Endothelial cell of umbilical vein (primary cell): ENCODE measurements around the gene IRF9. TPM values are rescaled to one million over a fixed set of nuclear protein-coding genes. Genes with fewer than 3 reads are reported as not detected.

ENCODE experiments used
- BruUV-seq: library from RNA; stranded (reverse); fragments of 400-500 nt; replicated peaks from 2 replicates; lab custom pipeline; 2021; lab: Mats Ljungman, UMichigan
- CTCF ChIA-PET: fragments of 300-600, 350-600 bp; sonication (Branson Sonifier 250); formaldehyde crosslinking; loops from one replicate; lab custom pipeline; 2021; ENCODE audit warnings: antibody characterized with exemption, inconsistent platforms; lab: Charles Lee
- POLR2A ChIA-PET: fragments of 300-600, 350-600 bp; sonication (Branson Sonifier 250); formaldehyde crosslinking; loops from one replicate; lab custom pipeline; 2021; ENCODE audit warnings: antibody characterized with exemption, inconsistent platforms; lab: Charles Lee
- DNase-seq: peaks from one replicate; pipeline ENCODE4 v3.0.0-alpha.2; 2011; ENCODE audit warnings: low read depth, low spot score
- FAIRE-seq: peaks from 2 replicates; lab custom pipeline; 2011; peaks lifted over from hg19 to GRCh38; lab: Jason Lieb, UNC
- H2AFZ ChIP-seq: 2 replicates; pipeline ENCODE4 v1.6.0; 2012; ENCODE audit warnings: low read depth, low read length, control low read depth, inconsistent platforms
- H3K27ac ChIP-seq: 2 replicates; pipeline ENCODE4 v1.5.1; 2011; ENCODE audit warnings: low read depth, mild to moderate bottlenecking, control low read depth, low read length, moderate library complexity; ENCODE audit not compliant: insufficient read depth
- H3K27me3 ChIP-seq, 2 experiments: 2 replicates each; pipeline versions ENCODE4 v1.6.0 to v1.6.1; 2011; ENCODE audit warnings: low read length in 2 of 2, mixed read lengths in 1 of 2; ENCODE audit not compliant: control insufficient read depth in 2 of 2, insufficient read depth in 2 of 2
- H3K36me3 ChIP-seq, 2 experiments: 2 replicates in 1 of 2; 3 replicates in 1 of 2; pipeline ENCODE4 v1.5.1; 2011; ENCODE audit warnings: low read length in 2 of 2, mild to moderate bottlenecking in 1 of 2, moderate library complexity in 1 of 2; ENCODE audit not compliant: control insufficient read depth in 2 of 2, insufficient read depth in 2 of 2; ENCODE audit errors: extremely low read depth in 1 of 2
- H3K4me1 ChIP-seq: 3 replicates; pipeline ENCODE4 v1.5.1; 2011; ENCODE audit warnings: mild to moderate bottlenecking, low read length; ENCODE audit not compliant: control insufficient read depth, insufficient read depth; ENCODE audit errors: extremely low read depth
- H3K4me2 ChIP-seq: 2 replicates; pipeline ENCODE4 v1.6.1; 2011; ENCODE audit warnings: low read length, control low read depth, mixed read lengths; ENCODE audit not compliant: insufficient read depth
- H3K4me3 ChIP-seq, 3 experiments: fragments of 200-600 bp in 1 of 3; sonication (generic), shearing (Covaris generic) in 1 of 3; replicated peaks in 1 of 3; 2 replicates each; pipeline ENCODE4 v1.5.1; 2011 to 2016; ENCODE audit warnings: control low read depth in 3 of 3, low read length in 3 of 3, mild to moderate bottlenecking in 2 of 3, inconsistent platforms in 1 of 3, low read depth in 1 of 3, moderate library complexity in 1 of 3; ENCODE audit not compliant: insufficient read depth in 1 of 3
- H3K79me2 ChIP-seq: 2 replicates; pipeline ENCODE4 v1.6.0; 2012; ENCODE audit warnings: low read length, inconsistent platforms; ENCODE audit not compliant: control insufficient read depth, insufficient read depth
- H3K9ac ChIP-seq: replicated peaks from 2 replicates; pipeline ENCODE3; 2011; ENCODE audit warnings: low read length, control low read depth; ENCODE audit not compliant: insufficient read depth; ENCODE audit errors: extremely low read depth
- H3K9me1 ChIP-seq: replicated peaks from 3 replicates; pipeline ENCODE4 v1.6.0; 2011; ENCODE audit warnings: mild to moderate bottlenecking, low read length; ENCODE audit not compliant: control insufficient read depth, insufficient read depth; ENCODE audit errors: extremely low read depth
- H3K9me3 ChIP-seq: replicated peaks from 2 replicates; pipeline ENCODE4 v1.5.1; 2012; ENCODE audit warnings: low read length, inconsistent platforms; ENCODE audit not compliant: control insufficient read depth, insufficient read depth
- H4K20me1 ChIP-seq: replicated peaks from 2 replicates; pipeline ENCODE3; 2011; ENCODE audit warnings: mild to moderate bottlenecking, low read length; ENCODE audit not compliant: control insufficient read depth, insufficient read depth; ENCODE audit errors: extremely low read depth
- EZH2 ChIP-seq: IDR thresholded peaks from 2 replicates; pipeline ENCODE4 v1.6.1; 2012; ENCODE audit warnings: borderline replicate concordance, low read depth, mild to moderate bottlenecking, moderate library complexity, low read length, inconsistent platforms; ENCODE audit not compliant: severe bottlenecking
- FOS ChIP-seq: IDR thresholded peaks from 2 replicates; pipeline ENCODE4 v1.6.1; 2011; ENCODE audit warnings: mild to moderate bottlenecking, low read length, moderate library complexity, borderline replicate concordance; ENCODE audit not compliant: insufficient read depth
- GATA2 ChIP-seq: IDR thresholded peaks from 2 replicates; pipeline ENCODE4 v1.7.0; 2011; ENCODE audit warnings: low read depth, mild to moderate bottlenecking, moderate library complexity, mixed read lengths, low read length; ENCODE audit not compliant: insufficient read length, insufficient read depth
- JUN ChIP-seq: IDR thresholded peaks from 2 replicates; pipeline ENCODE4 v1.6.1; 2011; ENCODE audit warnings: borderline replicate concordance, low read depth; ENCODE audit not compliant: insufficient read length, insufficient read depth
- MYC ChIP-seq: IDR thresholded peaks from one replicate; pipeline ENCODE4 v1.6.1; 2011; ENCODE audit warnings: mild to moderate bottlenecking, low read depth, low read length
- POLR2A ChIP-seq: IDR thresholded peaks from 2 replicates; pipeline ENCODE4 v1.6.1; 2012; ENCODE audit warnings: low read depth, mild to moderate bottlenecking, control low read depth, low read length
- POLR2AphosphoS5 ChIP-seq: IDR thresholded peaks from 2 replicates; pipeline ENCODE4 v1.6.1; 2012; ENCODE audit warnings: low read depth, mild to moderate bottlenecking, control low read depth, low read length, moderate library complexity; ENCODE audit not compliant: insufficient read depth
- dilution Hi-C: fragments of 300-500 bp; cut with MboI; formaldehyde crosslinking; loops from one replicate; pipeline ENCODE4 v1.15.0; 2019; ENCODE audit warnings: low sequenced_read_pairs; ENCODE audit not compliant: extremely low pct_ligation_motif_present
- intact Hi-C: fragments of 100-400 bp; cut with micrococcal nuclease; formaldehyde crosslinking; loops from one replicate; pipeline ENCODE4 v1.10.0; 2022
- polyA plus RNA-seq, 4 experiments: library from polyadenylated mRNA; depleted of rRNA in 3 of 4; stranded (reverse) in 3 of 4; unstranded in 1 of 4; fragments of >200 nt; gene quantifications; 2 replicates each; pipeline versions ENCODE4 v1.2.1 to v1.2.3, GENCODE V29; 2011 to 2012; ENCODE audit warnings: missing spikeins in 1 of 4
- total RNA-seq: library from RNA; stranded (reverse); gene quantifications from 2 replicates; pipeline ENCODE4 v1.2.3, GENCODE V29; 2021
- TF ChIP-seq, protein P1 (sequence below): IDR thresholded peaks from 2 replicates; pipeline ENCODE4 v1.6.1; 2011; ENCODE audit not compliant: insufficient read depth, insufficient read length
- TF ChIP-seq, protein P2 (sequence below), 2 donors: IDR thresholded peaks; 1 replicate in 1 of 2; 2 replicates in 1 of 2; pipeline ENCODE4 v1.5.1; 2011; ENCODE audit warnings: low read length in 2 of 2, mild to moderate bottlenecking in 2 of 2, moderate library complexity in 2 of 2, control low read depth in 1 of 2, inconsistent platforms in 1 of 2, low read depth in 1 of 2; ENCODE audit not compliant: insufficient read depth in 1 of 2; ENCODE audit errors: extremely low read depth in 1 of 2

IRF9 gene
- total and polyA plus RNA-seq, 2 donors (not counting 3 experiments of a cell fraction or from before 2014, with no cell fraction given), result 44.6 to 46.1 TPM

DNA sequence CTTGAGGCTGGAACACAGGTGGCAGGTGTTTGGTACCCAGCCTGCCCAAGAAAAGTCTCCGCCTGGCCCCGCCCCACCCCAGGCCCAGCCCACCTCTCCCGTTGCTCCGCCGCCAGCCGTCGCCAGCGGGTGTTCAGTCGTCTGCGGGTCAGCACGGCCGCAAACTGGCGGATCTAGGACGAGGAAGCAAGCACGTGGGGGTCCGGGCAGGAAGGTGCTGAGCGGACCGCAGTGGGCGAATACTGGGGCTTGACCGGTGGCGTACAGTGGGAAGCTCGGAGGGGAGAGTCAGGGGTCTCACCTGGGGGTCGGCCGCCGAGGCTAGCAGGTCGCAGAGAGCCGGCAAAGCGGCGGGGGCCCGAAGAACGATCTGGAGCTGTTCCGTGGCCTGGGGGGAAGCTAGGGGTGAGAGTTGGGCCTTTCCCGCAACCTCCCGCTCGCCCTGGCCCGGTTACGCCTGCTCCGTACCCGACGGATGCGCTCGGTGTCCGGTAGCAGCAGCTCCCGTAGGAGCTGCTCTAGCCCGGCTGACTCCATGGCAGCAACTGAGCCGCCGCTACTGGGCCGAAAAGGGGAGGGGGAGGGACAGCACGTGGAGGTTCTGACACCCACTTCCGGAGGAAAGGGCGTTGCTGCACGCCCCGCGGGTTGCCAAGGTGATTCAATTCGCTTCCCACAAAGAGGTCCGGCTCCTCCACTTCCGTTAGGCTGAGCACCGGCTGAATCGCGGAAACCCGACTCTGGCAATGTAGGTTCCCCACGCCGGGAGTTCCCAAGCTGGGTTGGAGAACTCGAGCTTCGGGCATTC, 27.4 kb downstream of the IRF9 start, which contains the start of gene IPO4:
Gene IPO4, minus strand, starts transcription at position 566 of the 808 bp plus-strand sequence. Its CDS starts 29 bp downstream, at position 537.
- intact Hi-C loops, result loop anchor here (1.0 to 2.0 kb wide), 5 partner anchors 28 to 108 kb away; partner anchors contain the start of genes DCAF11, IRF9, NRL and PSME2
- ChIA-PET POLR2A (interaction anchor here (1.0 kb wide), 1 partner anchor 25 kb away, joined by 5 read pairs; the partner anchor contains the start of gene CHMP4A), CTCF (interaction anchor here (1.0 to 1.6 kb wide), 7 partner anchors 9 to 120 kb away, joined by 3 to 6 read pairs (median 5); partner anchors contain the start of genes CHMP4A, CIDEB, IRF9 and MDP1)
- TF ChIP-seq JUN, result no peak
- TF ChIP-seq, protein P1, sequence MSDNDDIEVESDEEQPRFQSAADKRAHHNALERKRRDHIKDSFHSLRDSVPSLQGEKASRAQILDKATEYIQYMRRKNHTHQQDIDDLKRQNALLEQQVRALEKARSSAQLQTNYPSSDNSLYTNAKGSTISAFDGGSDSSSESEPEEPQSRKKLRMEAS, result peak; percentile 99
- no peak for TF ChIP-seq EZH2
- peak; percentile 100 for TF ChIP-seq MYC
- no peak for TF ChIP-seq GATA2
- TF ChIP-seq POLR2A, result peak; percentile 94
- TF ChIP-seq, protein P2, sequence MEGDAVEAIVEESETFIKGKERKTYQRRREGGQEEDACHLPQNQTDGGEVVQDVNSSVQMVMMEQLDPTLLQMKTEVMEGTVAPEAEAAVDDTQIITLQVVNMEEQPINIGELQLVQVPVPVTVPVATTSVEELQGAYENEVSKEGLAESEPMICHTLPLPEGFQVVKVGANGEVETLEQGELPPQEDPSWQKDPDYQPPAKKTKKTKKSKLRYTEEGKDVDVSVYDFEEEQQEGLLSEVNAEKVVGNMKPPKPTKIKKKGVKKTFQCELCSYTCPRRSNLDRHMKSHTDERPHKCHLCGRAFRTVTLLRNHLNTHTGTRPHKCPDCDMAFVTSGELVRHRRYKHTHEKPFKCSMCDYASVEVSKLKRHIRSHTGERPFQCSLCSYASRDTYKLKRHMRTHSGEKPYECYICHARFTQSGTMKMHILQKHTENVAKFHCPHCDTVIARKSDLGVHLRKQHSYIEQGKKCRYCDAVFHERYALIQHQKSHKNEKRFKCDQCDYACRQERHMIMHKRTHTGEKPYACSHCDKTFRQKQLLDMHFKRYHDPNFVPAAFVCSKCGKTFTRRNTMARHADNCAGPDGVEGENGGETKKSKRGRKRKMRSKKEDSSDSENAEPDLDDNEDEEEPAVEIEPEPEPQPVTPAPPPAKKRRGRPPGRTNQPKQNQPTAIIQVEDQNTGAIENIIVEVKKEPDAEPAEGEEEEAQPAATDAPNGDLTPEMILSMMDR (IDR thresholded peaks at IDR 0.05; ENCODE audit: extremely low read depth in 1 of 2, insufficient read depth in 1 of 2, low read depth in 1 of 2, low read length in 2 of 2), result no peak
- TF ChIP-seq POLR2AphosphoS5, result peak; percentile 95
- TF ChIP-seq FOS, result no peak
- Histone ChIP-seq H3K9me3 (no peaks in the 10 kb centered on the region), H3K4me2 (peak within 1 kb of the TSS; percentile 75), H3K36me3 (peaks cover 5 to 35% of the 10 kb centered on the region in 2 experiments), H4K20me1 (no peaks in the 10 kb centered on the region), H3K9me1 (no peaks in the 10 kb centered on the region), H3K27ac (peak within 1 kb of the TSS; percentile 45), H3K9ac (peak within 1 kb of the TSS; percentile 42), H3K79me2 (peaks cover 17% of the 10 kb centered on the region), H3K27me3 (no peaks in the 10 kb centered on the region), H2AFZ (peak within 1 kb of the TSS; percentile 57), H3K4me3 (peak within 1 kb of the TSS; percentile 31 to 65 (median 37)), H3K4me1 (peaks cover 6% of the 10 kb centered on the region)
- peak; percentile 94 for DNase-seq
- dilution Hi-C loops, result no loop called here
- FAIRE-seq, result peak; percentile 100
- no TSS peak for BruUV-seq
